GM12872 (cell line): ENCODE data around the gene HELB.

Experiments used
- TF ChIP-seq, protein P1 (sequence below): IDR thresholded peaks from 3 replicates; pipeline ENCODE4 v1.5.1; 2011; ENCODE audit warnings: low read depth, mild to moderate bottlenecking, low read length, moderate library complexity; ENCODE audit not compliant: insufficient read depth

Gene HELB

DNA sequence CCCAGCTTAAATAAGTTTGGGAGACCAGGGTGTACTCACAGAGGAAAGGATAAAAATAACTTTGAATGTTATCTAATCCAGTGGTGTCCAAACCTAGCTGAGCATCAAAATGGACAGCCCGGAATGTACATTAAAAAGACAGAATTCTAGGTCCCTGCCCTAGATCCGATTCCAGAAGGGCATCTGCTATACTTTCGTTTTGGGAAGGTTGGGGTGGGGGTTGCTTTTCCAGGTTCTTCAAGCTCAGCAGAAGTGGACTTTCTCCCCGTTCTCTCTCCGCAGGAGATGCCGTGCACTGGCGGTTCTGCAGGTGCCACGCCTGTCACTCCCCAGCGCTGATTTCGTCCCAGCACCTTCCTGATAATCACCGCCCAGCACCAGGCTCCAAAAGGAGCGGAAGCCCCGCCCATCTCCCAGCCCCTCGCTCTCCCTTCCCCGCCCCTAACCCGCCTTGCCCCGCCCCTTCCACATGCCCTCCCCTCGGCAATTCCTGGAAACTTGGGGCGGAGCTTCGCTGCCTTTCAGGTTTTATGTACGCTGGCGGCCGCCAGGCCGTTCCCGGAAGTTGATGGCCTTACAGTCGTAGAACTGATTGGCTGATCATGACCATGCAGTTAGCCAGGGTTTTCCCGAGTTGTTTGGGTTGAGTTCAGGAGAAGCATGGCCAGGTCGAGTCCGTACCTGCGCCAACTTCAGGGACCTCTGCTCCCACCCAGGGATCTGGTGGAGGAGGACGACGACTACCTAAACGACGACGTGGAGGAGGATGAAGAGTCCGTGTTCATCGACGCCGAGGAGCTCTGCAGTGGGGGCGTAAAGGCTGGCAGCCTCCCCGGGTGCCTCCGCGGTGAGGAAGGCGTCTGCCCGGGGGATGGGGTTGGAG lies at the start of gene HELB:
Gene HELB (plus strand): TSS at position 550 of the 883 bp plus-strand sequence. CDS start 111 bp downstream, at position 661.
- TF ChIP-seq, protein P1, sequence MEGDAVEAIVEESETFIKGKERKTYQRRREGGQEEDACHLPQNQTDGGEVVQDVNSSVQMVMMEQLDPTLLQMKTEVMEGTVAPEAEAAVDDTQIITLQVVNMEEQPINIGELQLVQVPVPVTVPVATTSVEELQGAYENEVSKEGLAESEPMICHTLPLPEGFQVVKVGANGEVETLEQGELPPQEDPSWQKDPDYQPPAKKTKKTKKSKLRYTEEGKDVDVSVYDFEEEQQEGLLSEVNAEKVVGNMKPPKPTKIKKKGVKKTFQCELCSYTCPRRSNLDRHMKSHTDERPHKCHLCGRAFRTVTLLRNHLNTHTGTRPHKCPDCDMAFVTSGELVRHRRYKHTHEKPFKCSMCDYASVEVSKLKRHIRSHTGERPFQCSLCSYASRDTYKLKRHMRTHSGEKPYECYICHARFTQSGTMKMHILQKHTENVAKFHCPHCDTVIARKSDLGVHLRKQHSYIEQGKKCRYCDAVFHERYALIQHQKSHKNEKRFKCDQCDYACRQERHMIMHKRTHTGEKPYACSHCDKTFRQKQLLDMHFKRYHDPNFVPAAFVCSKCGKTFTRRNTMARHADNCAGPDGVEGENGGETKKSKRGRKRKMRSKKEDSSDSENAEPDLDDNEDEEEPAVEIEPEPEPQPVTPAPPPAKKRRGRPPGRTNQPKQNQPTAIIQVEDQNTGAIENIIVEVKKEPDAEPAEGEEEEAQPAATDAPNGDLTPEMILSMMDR = no peak

DNA sequence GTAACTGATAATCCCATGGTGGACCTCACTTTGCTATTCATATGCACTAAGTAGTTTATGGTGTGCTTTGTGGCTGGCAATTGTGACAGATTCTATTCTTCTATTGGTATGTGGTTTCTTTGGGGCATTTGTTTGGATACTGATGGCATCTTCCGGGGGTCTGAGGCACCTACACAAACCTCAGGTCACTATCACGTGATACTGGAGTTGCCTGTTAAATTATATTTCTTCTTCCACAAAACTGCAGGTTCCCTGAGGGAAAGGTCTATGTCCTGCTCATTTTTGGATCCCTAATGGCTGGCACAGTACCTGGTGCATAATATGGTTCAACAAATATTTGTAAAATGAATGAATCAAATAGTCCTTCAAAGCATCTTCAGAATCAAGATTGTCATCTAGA lies 49.5 kb upstream of the HELB start:
- TF ChIP-seq, protein P1 = no peak

DNA sequence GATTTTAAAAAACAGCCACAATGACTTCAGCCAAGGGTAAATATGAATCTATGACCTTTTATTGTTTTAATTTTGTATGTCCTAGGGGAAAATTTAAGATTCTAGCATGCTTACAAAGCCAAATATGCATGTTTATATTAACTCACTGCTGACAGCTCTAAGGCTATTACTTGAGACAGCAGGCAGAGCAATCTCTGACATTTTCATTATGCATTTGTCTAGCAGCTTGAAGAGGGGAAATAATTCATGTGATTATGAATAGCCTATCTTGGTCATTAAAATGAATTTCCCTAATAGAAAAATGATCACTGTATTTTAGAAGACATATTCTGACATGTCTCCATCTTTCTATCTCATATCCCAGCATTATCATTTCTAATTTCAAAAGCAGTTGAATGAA lies 46.6 kb upstream of the HELB start:
- TF ChIP-seq, protein P1 = no peak

DNA sequence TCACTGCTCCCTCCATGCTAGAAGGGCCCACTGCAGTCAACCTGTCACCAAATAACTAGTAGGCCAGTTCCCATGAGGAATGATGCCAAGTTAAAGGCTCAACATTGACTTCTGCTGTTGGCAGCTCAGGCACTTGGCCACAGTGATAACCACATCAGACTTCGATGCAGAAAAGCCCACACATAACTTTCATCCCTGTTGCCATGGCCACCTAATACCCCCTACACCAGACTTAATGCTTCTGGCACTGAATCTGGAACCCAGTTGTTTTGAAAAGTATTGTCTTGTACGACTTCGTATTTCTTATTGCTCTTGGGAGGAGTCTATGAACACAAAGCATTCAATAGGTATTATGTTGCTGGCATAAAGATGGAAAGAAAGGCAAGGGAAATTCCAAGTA lies 44.3 kb upstream of the HELB start:
- TF ChIP-seq, protein P1 = no peak

DNA sequence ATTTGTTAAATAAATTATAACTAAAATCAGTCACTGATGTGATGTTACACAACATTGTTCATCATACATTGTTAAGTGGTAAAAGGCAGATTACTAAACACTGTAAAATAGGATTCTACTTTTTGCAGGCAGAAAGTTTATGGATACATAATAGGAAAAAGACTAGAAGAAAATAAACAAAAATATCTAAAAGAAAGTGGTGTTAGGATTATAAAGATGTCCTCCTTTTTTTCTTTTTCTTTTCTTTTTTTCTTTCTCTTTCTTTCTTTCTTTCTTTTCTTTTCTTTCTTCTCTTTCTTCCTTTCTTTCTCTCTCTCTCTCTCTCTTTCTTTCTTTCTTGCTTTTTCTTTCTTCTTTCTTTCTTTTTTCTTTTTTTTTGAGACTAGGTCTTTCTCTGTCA lies 39.6 kb upstream of the HELB start:
- TF ChIP-seq, protein P1 = no peak

DNA sequence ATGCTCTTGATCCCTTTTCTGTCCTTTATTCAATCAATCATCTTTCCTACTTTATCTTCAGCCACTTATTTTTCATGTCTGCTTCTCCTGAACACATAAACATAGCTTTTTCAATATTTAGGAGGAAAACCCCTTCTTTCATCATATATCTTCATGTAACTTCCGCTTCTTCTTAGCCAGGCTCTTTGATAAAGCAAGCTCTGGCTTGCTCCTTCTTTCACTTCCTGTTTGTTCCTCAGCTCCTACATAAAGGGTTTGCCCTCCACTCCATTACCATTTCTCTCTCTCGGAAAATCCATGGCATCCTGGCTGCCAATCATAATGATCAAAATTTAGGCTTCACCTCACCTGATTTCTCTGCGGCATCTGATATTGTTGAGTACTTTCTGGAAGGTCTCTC lies 33.7 kb upstream of the HELB start:
- TF ChIP-seq, protein P1 = no peak

DNA sequence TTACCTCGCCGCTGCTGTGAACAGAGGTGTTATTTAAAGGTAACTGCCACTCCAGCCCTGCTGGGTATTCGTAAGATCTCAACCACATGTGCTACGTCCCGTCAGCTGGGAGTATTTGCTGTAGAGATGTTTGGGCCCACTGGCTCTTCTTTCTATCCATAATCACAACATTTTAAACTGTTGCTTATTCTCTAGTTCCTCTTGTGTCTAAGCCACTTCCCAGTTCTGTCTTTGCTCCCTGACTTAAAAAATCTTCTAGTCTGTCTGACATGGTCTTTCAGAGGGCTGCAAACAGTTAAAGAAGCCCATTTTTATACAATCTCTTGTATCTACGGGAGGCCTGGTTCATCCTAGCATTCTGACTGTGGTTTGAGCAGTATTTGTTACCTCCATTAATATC lies 33.2 kb upstream of the HELB start:
- TF ChIP-seq, protein P1 = no peak
